Nucleus accumbens (tissue), 56 donors: Measurements from ENCODE around the gene SLC25A15.

Source experiments
- DNase-seq, 56 donors: peaks; one replicate each; lab custom pipeline; 2025; lab: John Stamatoyannopoulos, UW

SLC25A15 gene

DNA sequence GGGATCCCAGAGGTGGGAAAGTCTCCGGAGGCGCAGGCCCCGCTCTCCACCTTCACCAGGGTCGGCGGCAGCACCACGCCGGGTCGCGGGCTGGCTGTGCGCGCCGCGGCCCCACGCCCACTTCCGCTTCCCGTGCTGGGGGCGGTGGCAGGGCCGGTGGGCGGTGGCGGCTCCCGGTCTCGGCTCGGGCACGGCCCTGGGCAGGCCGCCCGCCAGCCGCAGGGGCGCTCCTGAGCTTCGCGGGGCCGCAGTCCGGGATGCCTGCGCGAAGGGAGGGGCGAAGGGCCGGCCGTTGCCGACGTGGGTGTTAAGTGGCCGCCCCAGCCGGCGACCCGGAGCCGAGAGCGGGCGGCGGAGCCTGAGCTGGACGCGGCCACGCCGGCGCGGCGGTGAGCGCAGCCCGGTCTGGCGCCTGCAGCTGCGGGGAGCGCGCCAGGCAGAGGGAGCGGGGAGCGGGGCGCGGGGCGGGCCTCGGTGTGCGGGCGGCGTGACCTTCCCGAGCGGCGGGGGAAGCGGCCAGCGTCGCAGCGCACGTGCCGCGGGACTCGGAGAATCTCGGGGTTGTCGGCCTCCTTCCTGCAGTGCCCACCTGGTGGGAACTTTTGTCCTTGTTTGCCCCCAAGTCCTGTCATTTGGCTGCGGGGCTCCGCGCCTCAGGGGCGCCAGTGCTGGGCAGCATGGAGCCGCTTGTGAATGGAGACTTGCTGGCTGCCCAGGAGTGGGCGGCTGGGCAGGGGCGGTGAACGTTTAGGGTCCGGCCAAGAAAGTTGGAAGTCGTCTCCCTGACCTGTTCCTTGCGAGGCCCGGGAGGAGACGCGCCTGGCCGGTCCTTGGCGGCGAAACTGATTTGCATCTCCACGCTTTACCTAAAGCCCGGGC is at the start of gene SLC25A15:
TSS of gene SLC25A15 (plus strand) at position 337 of the 879 bp plus-strand sequence. CDS start 3,616 bp downstream, outside the sequence.
- peak in 42 of 56 donors; percentile 12 to 84 (median 40) for DNase-seq

DNA sequence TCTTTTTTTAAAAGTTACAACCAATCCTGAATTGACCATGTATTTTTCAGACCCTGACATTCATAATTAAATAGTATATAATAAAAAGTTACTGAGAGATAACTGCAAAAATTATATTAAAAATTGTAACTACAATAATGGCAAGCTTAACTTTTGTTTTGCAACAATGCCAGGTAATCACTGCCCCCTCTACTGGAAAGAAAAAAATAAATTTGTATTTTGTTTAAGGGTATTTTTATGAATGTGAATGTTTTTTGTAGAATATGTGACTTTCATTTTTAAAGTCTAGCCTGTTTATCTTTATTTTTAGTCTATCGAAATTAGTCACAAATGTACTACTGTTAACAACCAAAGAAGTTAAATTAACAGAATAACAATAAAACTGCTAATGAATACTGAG is 40.1 kb upstream of the SLC25A15 start:
- DNase-seq: no peak

DNA sequence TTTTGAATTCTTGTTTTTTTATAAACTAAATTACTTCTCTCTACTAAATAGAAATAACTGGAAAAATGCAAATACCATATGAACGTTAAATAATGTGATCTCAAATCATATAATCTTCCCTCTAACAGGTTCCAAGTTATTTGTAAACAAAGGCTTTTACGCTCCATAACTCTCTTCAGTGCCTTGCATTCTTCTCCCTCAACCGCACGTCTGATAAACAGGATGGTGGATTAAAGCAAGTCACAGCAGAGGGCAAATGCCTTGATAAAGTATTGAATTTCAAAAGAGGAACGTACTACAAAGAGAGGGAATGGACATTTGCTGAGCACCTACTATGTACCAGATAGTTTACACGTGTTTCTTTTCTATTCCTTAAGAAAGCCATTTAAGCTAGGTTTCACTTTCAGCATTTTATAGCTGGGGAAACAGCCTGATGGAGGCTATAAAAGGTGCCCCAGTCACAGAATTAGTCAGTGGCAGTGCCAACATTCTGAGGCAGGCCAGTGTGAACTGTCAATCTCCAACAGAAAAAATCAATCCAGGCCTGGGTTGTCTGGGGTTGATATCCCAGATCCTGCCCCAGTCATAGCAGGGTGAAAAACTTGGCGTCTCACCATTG is 34.2 kb upstream of the SLC25A15 start:
- DNase-seq: no peak

DNA sequence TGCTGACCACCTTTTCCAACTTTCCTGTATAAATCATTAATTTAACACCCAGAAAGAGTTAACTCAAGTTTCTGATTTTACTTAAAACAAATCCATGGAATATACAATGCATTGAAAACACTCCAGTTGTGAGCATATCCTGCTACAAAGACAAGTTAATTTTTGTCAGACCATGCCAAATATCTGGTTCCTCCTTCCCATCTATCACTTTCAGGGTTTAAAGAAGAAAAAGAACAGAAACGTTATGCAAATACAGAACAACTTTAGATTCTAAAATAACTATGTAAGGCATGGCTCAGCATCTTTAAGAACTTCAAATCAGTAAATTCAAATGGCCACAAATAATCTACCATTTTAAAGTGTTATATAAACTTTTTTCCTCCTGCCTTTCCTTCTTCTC is 33.4 kb upstream of the SLC25A15 start:
- DNase-seq: no peak

DNA sequence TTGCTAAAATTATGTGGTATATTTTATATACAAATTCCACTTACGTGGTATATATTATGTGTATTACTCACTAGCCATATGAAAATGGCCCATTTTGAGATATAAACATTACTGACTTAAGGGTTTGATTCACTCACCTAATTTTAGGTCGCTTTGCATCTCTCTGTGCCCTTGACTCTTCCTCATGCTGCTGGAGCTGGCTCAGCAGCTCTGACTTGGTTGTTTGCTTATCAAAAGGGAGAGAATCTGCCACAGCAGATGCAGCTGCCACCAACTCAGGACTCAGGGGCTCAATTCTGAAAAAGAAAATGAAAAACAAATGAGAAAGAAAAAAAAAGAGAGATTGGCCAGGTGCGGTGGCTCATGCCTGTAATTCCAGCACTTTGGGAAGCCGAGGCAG is 30.6 kb upstream of the SLC25A15 start:
- no peak for DNase-seq

DNA sequence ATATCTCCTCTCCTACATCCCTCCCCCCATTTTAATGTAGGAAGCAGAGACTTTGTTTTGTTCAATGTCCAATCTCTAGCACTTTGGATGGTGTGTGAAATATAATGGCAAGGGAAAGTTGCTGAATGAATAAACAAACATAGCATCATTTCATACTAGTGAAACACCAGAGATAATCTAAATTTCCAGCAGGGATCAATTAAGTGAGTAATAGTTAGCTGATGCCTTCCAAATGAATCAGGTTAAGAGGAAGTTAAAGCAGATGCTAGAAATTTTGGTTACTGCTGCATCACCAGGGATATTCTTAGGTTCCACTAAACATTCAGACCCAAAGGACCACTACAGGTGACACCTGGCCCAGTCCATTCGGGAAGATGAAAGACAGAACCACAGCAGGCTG is 26.6 kb upstream of the SLC25A15 start:
- no peak for DNase-seq

DNA sequence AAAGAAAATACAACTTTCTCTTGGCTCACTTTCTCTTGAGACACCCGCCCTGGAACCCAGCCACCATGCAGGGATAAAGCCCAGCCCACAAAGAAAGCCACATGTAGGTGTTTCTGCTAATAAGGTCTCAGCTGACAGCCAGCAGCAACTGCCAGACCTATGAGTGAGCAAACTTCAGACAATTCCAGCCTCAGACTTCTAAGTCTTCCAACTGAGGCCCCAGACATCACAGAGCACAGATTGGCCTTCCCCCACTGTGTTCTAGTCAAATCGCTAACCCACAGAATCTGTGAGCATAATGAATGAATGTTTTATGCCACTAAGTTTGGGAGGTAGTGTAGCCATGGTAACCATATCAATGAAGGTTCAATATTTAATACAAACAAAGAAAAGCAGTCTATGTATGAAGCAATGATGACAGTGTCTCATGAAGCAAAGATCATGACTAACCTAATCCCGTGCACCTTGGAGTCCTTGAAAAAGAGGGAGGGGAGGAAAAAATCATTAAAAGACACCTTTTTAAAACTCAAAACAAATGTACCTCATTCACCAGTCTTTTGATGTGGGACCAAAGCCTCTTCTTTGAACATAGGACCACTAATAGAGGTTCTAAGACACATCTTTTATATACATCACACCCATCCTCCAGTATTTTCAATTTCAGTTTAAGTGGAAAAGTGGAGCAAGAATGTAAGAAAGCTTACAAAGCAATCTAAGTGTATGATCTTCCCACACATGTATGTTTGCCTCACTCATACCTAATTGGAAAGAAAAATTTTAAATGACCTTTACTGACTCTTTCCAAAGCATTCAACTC is 24.6 kb upstream of the SLC25A15 start:
- DNase-seq: peak in 1 of 56 donors; percentile 5

DNA sequence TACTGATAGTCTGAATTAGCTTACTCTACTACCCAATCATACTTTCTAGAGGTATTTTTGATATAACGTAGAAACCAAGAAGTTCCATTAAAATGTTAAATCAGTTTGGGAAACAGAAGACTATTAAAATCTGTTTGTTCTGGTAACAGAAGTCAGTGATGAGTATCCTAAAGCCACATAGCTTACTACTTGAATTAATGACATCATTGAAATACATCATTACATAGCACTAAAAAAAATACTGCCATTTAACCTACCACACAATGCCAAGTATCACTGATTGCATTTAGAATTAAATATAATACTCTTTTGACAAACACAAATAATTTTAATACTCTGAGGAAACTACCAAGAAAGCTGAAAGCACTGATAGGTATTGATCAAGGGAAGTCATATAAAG is 23.8 kb upstream of the SLC25A15 start:
- DNase-seq: no peak

DNA sequence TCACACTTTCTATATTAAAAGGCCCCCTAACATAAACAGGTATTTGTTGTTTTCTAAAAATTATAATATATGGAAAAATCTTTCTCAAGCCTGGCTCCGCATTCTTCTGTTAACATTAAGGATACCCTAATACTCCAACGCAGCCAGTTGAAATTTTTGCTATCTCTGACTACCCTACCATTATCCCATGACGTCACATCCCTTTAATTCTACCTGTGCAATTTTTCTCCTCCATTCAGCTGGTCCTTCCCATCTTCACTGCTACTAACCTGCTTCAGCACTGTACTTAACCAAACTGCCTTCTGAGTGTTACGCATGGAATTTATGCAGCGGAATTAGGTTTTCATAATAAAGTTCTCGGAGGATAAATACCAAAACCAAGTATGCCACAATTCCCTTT is 19.4 kb upstream of the SLC25A15 start:
- no peak for DNase-seq

DNA sequence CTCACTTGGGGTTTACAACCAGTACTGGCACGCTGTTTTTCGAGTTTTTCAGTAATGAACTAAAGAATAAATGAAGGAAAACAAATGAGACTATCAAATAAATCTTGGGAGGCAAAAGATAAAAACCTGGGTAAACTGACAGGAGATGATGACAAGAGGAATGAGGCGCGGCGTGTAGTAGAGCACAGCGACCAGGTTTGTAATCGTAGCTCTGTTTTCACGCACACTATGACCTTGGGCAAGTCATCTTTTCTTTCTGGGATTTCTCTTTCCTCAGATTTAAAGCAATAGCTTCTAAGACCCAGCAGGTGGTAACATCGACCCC is 18.8 kb upstream of the SLC25A15 start:
- DNase-seq: no peak

DNA sequence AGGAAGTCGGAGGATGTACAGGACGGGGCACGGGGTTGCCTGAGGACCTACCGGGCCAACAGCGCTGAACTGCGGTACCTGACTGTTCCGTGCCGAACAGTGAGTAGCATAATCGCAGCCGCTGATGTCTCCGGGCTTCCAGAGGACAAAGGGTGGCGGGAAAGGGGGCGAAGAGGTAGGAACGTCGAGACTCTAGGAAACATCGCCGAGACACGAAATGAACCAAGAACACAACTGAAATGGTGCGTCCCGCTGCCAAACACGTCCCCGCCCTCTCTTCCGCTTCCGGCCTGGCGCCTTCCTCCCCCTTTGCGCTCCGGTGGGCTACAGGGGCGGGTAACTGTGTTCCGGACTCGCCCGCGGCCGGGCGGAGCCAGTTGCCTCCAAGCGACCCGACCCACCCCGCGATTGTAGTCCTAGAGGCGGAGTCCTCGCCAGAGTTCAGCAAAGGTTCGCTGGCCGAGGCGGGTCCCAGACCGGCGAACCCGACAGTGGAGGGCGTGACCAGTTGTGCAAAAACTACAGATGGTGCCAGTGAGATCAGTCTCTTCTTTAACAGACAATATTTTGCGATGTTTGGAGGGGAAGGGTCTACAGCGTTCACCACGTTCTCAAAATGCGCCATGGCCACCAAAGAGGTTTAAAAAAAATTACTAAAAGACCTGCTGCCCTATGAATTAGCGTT is 18.3 kb upstream of the SLC25A15 start, which contains the start of gene MRPS31:
TSS of gene MRPS31 (minus strand) at position 257 of the 685 bp plus-strand sequence. CDS start at position 203, 54 bp downstream.
- peak; percentile 53 to 97 (median 90) for DNase-seq

DNA sequence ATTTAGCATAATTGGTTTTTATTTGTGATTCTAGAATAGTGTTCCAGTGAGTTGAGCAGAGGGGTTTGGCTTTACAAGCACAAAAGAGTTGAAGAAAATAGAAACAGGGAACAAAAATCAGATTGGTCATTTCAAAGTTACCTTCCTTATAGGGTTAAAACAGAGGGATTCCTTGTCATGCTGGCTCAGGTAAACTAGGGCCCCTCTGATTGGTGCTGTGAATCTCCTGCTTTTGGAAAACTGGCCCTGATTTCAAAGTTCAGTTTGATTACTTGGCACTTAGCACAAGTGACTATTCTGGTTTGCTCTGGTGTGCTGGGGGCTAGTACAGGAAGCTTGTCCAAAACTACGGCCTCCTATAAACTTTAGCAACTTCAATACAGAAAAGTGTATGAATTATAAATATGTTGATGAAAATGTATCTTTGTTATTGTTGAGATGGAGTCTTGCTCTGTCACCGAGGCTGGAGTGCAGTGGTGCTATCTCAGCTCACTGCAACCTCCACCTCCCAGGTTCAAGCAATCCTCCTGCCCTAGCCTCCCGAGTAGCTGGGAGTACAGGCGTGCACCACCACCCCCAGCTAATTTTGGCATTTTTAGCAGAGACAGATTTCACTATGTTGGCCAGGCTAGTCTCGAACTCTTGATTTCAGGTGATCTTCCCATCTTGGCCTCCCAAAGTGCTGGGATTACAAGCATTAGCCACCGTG is 16.5 kb upstream of the SLC25A15 start:
- DNase-seq: no peak

DNA sequence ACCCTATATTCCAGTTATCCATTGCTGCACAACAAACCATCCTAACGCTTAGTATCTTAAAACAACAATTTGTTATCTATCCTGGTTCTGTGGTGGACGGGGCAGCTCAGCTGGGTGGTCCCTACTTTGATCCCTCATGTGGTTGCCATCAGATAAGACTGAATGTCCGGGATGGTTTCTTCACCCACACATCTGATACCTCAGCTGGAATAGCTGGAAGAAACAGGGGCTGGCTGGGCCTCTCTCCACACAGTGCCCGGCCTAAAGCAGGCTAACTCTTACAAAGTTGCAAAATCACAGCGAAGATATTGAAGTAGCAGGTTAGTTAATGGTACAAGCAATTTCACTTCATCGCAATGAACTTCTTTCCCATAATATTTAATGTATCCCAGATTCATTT is 14.7 kb upstream of the SLC25A15 start:
- no peak for DNase-seq

DNA sequence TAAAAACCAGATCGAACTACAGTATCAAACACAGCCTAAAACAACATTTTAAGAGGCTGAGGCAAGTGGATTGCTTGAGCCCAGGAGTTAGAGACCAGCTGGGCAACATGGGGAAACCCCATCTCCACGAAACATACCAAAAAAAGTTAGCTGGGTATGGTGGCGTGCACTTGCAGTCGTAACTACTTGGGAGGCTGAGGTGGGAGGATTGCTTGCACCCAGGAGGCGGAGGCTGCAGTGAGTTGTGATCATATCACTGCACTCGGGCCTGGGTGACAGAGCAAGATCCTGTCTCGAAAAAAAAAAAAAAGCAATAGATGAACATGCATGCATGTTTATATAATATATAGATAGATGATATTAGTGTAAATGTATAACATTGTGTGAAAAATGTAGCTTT is 13.2 kb upstream of the SLC25A15 start:
- no peak for DNase-seq

DNA sequence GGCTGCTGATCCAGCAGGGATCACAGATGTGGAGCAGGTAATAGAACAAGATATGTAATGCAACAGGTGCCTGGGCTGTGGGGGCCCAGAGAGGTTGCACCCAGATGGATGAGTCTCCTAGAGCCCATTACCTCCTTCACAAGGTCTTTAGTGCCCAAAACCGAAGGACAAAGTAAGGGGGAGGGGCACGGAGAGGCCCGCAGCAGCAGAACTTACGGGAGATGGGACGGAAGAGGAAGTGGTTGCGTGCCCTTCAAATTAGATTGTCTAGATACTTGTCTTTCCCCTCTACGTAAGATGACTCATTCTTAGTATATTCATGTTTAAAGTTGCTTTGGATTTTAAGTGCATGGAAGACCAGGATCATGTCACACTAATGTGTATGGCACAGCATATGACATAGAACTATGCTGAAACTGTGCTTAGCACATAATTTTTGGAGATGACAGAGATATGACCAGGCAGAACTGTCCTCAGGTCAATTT is 12.7 kb upstream of the SLC25A15 start:
- DNase-seq: no peak

DNA sequence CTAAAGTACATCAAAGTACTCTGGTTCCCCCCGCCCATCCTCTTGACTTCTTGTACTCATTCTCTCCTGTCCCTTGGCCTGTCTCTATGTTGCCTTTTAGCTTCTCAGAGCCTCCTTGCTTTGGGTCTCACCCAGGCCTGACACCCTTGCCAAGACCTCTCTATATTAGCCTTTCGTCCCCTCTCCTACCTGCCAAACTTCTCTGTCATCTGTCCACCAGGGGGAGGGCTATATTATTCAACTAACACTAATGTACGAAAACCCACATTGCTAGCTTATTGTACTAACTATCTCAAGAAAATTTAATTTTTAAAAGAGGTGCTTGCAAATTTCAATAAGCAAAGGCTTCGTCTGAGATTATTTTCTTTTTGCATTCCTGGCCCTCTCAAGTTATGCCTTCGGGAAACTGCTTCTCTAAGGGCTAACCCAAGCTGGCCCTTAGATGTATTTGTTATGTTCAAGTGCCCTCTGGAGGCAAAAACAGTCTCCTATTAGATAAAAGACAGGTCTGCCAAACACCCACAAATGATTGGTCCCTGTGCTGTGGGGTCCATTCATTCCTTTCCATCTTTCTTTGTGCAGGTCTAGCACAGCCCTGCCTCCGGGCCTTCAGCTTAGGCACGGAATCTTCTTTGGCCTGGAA is 12.1 kb upstream of the SLC25A15 start:
- peak in 4 of 56 donors; percentile 6 to 18 (median 11) for DNase-seq

DNA sequence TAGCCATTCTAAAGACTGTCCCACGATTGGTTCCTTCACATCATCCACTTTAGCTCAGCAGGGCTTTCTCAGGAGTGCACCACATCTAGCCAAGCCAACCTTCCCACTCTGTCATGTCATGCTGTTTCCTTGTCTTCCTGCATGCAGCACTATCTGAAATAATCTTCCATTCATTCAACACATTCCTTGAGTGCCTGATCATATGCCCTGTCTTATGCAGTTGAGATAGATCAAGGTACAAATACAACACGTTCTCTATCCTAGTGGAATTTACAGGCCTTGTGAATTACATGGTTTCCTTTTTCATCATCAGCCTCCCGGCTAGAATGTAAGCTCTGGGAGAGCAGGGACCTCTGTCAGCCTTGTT is 11.6 kb upstream of the SLC25A15 start:
- no peak for DNase-seq

DNA sequence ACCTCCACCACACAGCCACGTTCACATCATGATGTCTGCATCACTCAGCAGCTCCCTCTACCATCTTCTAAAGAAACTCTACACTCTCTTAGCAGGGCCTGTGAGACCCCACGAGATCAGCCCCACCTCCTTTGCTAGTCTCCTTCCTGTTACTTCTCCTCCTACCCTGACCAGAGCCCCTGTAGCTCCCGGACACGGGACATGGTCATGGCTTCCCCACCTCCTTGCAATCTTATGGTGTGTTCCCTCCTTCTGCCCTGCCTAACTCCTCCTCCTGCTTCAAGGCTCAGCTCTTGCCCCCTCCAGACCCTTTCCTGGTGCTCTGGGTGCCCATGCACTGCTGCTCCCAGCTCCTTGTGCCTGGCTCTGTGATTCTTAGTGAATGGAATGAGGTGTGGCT is 10.4 kb upstream of the SLC25A15 start:
- DNase-seq: no peak

DNA sequence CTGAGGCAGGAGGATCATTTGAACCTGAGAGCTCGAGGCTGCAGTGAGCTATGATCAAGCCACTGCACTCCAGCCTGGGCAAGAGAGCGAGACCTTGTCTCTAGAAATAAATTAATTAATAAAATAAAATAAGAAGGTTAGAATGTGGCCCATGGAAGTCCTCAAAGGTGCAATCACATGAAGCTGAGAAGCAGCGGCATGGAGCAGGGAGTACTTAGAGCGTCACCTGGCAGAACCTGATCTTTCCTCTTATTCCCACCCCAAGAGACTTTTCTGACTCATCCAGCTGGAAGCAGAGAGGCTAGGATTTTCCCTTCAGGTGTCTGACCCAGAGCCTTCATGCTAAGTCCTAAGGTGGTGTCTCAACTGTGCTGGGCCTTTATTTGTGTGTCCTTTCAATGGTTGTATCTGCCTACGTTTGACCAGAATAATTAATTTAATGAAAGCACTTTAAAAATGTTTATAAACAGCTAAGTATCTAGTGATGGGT is 9.6 kb upstream of the SLC25A15 start:
- DNase-seq: no peak
